Measurements from ENCODE around the gene OR6C2. TPM values are rescaled to one million over a fixed set of nuclear protein-coding genes. Genes with fewer than 3 reads are reported as not detected.
"Not testable (repeated sequence)": the region's sequence is repeated elsewhere in the genome, so short reads cannot be mapped to it uniquely, and the experiment has no call there.

Gene OR6C2
- polyA plus RNA-seq, 3 donors: not detected

GRCh38 chr12:55470088-55470829, 26.4 kb downstream of the OR6C2 start, which contains the start of gene OR6C70:
TSS of gene OR6C70 (minus strand) at chr12:55470138. CDS start at chr12:55470138, 0 bp downstream.
- no peak for DNase-seq (ENCODE audit: low read depth in 3 of 3, low spot score in 2 of 3)

DNA sequence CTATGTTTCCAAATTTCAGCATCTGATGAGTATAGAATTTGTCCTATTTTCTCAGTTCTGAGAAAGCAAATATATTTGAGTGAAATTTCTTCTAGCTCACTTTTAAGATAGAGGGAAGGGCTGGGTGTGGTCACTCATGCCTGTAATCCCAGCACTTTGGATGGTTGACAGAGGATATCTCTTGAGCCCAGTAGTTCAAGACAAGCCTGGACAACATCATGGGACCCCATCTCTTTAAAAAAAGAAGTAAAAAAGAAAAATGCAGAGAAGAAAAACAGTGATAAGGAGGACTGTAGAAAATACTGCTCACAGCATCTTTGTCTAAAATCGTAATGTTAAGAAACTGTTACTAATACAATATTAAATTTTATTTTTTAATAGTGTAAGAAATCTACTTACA, 28.4 kb downstream of the OR6C2 start:
- DNase-seq (ENCODE audit: low read depth in 3 of 3, low spot score in 2 of 3): no peak

- not testable (repeated sequence) for DNase-seq (ENCODE audit: low read depth in 3 of 3, low spot score in 2 of 3)
Observed at GRCh38 chr12:55479136-55479535, 35.3 kb downstream of the OR6C2 start.

GRCh38 chr12:55484284-55484683, 40.4 kb downstream of the OR6C2 start:
- DNase-seq (ENCODE audit: low read depth in 3 of 3, low spot score in 2 of 3): not testable (repeated sequence)

GRCh38 chr12:55492078-55492477, 48.2 kb downstream of the OR6C2 start, which contains the start of gene OR6C68:
TSS of gene OR6C68 (plus strand) at chr12:55492378. CDS start at chr12:55492378, 0 bp downstream.
- no peak for DNase-seq (ENCODE audit: low read depth in 3 of 3, low spot score in 2 of 3)

GRCh38 chr12:55495490-55495889, 51.6 kb downstream of the OR6C2 start:
- no peak for DNase-seq (ENCODE audit: low read depth in 3 of 3, low spot score in 2 of 3)

- DNase-seq (ENCODE audit: low read depth in 3 of 3, low spot score in 2 of 3): no peak
Observed at GRCh38 chr12:55499231-55499630, 55.4 kb downstream of the OR6C2 start.

- no peak for DNase-seq (ENCODE audit: low read depth in 3 of 3, low spot score in 2 of 3)
Observed at GRCh38 chr12:55499810-55500252, 56.0 kb downstream of the OR6C2 start.

DNA sequence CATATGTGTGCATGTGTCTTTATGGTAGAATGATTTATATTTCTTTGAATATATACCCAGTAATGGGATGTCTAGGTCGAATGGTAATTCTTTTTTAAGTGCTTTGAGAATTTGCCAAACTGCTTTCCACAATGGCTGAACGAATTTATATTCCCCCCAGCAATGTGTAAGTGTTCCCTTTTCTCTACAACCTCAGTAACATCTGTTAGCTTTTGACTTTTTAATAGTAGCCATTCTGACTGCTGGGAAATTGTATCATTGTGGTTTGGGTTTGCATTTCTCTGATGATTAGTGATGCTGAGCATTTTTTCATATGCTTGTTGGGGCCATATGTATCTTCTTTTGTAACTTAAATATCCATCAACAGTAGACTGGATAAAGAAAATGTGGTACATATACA, 57.7 kb downstream of the OR6C2 start:
- DNase-seq (ENCODE audit: low read depth in 3 of 3, low spot score in 2 of 3): no peak

Other genes starting within 250 kb of the OR6C2 start
- not detected for gene OR10A7, start 223.1 kb upstream of the OR6C2 start, polyA plus RNA-seq (ENCODE audit: insufficient read length in 3 of 3)
- not detected for gene OR6C74, start 199.5 kb upstream of the OR6C2 start, polyA plus RNA-seq (ENCODE audit: insufficient read length in 3 of 3)
- gene OR6C6, start 147.5 kb upstream of the OR6C2 start, polyA plus RNA-seq (ENCODE audit: insufficient read length in 3 of 3): not detected
- gene OR6C1, start 129.7 kb upstream of the OR6C2 start, polyA plus RNA-seq (ENCODE audit: insufficient read length in 3 of 3): not detected
- not detected for gene OR6C3, start 113.3 kb upstream of the OR6C2 start, polyA plus RNA-seq (ENCODE audit: insufficient read length in 3 of 3)
- not detected for gene OR6C75, start 81.1 kb upstream of the OR6C2 start, polyA plus RNA-seq (ENCODE audit: insufficient read length in 3 of 3)
- gene OR6C65, start 43.5 kb upstream of the OR6C2 start, polyA plus RNA-seq (ENCODE audit: insufficient read length in 3 of 3): not detected
- gene OR6C76, start 17.8 kb upstream of the OR6C2 start, polyA plus RNA-seq (ENCODE audit: insufficient read length in 3 of 3): not detected
- not detected for gene OR6C70, start 26.1 kb downstream of the OR6C2 start, polyA plus RNA-seq (ENCODE audit: insufficient read length in 3 of 3)
- gene OR6C68, start 48.3 kb downstream of the OR6C2 start, polyA plus RNA-seq (ENCODE audit: insufficient read length in 3 of 3): not detected
- not detected for gene OR6C4, start 105.5 kb downstream of the OR6C2 start, polyA plus RNA-seq (ENCODE audit: insufficient read length in 3 of 3)
- not detected for gene OR2AP1, start 128.4 kb downstream of the OR6C2 start, polyA plus RNA-seq (ENCODE audit: insufficient read length in 3 of 3)
- not detected for gene OR10P1, start 192.8 kb downstream of the OR6C2 start, polyA plus RNA-seq (ENCODE audit: insufficient read length in 3 of 3)